NCI-H128 (cell line): ENCODE data around the gene TNRC18.
"Not testable (repeated sequence)": the region's sequence is repeated elsewhere in the genome, so short reads cannot be mapped to it uniquely, and the experiment has no call there.

Experiments used
- DNase-seq: peaks from one replicate; lab custom pipeline; 2025; ENCODE audit not compliant: unreplicated experiment; lab: John Stamatoyannopoulos, UW

Gene TNRC18

GRCh38 chr7:5278766-5279165, 144.9 kb downstream of the TNRC18 start:
- no peak for DNase-seq

- no peak for DNase-seq
Measured at GRCh38 chr7:5276611-5277010, 147.0 kb downstream of the TNRC18 start.

GRCh38 chr7:5276123-5276522, 147.5 kb downstream of the TNRC18 start:
- DNase-seq: not testable (repeated sequence)

- not testable (repeated sequence) for DNase-seq
Measured at GRCh38 chr7:5275510-5275909, 148.1 kb downstream of the TNRC18 start.

- not testable (repeated sequence) for DNase-seq
Measured at GRCh38 chr7:5274985-5275431, 148.6 kb downstream of the TNRC18 start.

GRCh38 chr7:5274441-5274840, 149.2 kb downstream of the TNRC18 start:
- no peak for DNase-seq

GRCh38 chr7:5273831-5274405, 149.7 kb downstream of the TNRC18 start:
- not testable (repeated sequence) for DNase-seq

GRCh38 chr7:5270788-5271187, 152.8 kb downstream of the TNRC18 start:
- DNase-seq: no peak

- DNase-seq: not testable (repeated sequence)
Measured at GRCh38 chr7:5269992-5270657, 153.5 kb downstream of the TNRC18 start.

GRCh38 chr7:5267829-5268228, 155.8 kb downstream of the TNRC18 start:
- not testable (repeated sequence) for DNase-seq

GRCh38 chr7:5266191-5267028, 157.2 kb downstream of the TNRC18 start:
- no peak for DNase-seq

GRCh38 chr7:5265320-5266190, 158.1 kb downstream of the TNRC18 start:
- DNase-seq: no peak

GRCh38 chr7:5263066-5263465, 160.6 kb downstream of the TNRC18 start:
- not testable (repeated sequence) for DNase-seq

- not testable (repeated sequence) for DNase-seq
Measured at GRCh38 chr7:5260530-5261068, 163.0 kb downstream of the TNRC18 start.
